Epithelial cell of proximal tubule (primary cell): ENCODE measurements around the gene ANGPTL1. TPM values are rescaled to one million over a fixed set of nuclear protein-coding genes. Genes with fewer than 3 reads are reported as not detected.

Source experiments
- DNase-seq: peaks from one replicate; pipeline ENCODE4 v3.0.0-alpha.2; 2011; ENCODE audit warnings: low read depth
- H3K4me3 ChIP-seq: 2 replicates; pipeline ENCODE4 v1.5.1; 2011; ENCODE audit warnings: low read depth, mild to moderate bottlenecking, low read length
- total RNA-seq: library from RNA; depleted of rRNA; stranded (reverse); fragments of >200 nt; gene quantifications from 2 replicates; pipeline ENCODE4 v1.2.3, GENCODE V29; 2015
- TF ChIP-seq, protein P1 (sequence below): conservative IDR thresholded peaks from 2 replicates; pipeline ENCODE4 v1.5.1; 2012; ENCODE audit warnings: low read depth, mild to moderate bottlenecking, low read length

The ANGPTL1 gene
- total RNA-seq, 1 donor from 2014 or later: not detected

DNA sequence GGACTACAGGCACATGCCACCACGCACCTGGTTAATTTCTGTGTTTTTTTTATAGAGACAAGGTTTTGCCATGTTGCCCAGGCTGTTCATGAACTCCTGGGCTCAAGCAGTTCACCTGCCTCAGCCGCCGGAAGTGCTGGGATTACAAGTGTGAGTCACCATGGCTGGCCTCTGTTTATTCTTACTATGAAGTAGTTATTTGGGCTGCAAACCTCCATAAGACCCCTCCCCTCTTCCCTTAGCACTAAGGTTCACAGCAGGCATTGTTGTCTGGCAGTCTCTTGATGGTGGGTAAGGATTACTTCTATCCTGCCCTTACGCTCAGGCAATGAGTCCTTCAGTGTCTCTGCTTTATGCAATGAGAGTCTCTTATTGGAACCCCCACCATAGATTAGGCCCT lies 51.8 kb downstream of the ANGPTL1 start:
- H3K4me3 ChIP-seq: no peak overlapping the region
- TF ChIP-seq, protein P1, sequence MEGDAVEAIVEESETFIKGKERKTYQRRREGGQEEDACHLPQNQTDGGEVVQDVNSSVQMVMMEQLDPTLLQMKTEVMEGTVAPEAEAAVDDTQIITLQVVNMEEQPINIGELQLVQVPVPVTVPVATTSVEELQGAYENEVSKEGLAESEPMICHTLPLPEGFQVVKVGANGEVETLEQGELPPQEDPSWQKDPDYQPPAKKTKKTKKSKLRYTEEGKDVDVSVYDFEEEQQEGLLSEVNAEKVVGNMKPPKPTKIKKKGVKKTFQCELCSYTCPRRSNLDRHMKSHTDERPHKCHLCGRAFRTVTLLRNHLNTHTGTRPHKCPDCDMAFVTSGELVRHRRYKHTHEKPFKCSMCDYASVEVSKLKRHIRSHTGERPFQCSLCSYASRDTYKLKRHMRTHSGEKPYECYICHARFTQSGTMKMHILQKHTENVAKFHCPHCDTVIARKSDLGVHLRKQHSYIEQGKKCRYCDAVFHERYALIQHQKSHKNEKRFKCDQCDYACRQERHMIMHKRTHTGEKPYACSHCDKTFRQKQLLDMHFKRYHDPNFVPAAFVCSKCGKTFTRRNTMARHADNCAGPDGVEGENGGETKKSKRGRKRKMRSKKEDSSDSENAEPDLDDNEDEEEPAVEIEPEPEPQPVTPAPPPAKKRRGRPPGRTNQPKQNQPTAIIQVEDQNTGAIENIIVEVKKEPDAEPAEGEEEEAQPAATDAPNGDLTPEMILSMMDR: no peak
- no peak for DNase-seq

DNA sequence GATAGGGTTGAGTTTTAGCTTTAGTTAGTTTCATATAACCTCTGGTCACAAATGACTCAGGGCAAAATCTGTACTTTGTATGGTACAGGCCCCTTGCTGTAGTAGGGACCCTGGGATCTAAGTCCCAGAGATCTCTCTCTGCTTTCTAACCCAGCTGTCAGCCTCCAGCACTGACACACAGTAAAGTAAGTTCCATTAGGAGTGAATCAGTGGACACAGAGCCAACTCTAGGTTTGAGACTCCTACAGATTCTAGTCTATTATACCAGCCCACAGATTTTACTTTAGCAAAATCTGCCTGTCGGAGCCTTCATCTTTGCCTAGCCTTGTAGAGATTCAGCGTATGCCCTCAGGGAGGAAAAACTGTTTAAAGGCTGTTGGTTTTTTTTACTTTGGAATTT lies 52.5 kb downstream of the ANGPTL1 start:
- no peak for DNase-seq
- TF ChIP-seq, protein P1: no peak
- no peak overlapping the region for H3K4me3 ChIP-seq

DNA sequence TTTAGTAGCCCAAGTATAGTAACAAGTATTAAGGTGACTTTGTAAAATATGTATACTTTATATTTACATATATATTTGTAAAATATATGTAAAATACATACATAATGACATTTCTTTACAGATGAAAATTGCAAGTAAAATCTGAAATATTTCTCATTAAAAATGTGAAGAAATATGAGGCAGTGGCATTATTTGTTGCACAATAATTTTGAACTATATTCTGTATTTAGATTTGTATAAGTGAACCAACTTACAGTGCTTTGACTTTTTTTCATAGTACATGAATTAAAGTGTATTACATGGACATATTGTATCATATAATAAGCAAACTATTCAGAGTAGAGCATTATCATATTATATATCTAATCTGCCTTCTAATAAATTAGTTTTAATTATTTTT lies 60.3 kb downstream of the ANGPTL1 start:
- no peak for DNase-seq
- no peak overlapping the region for H3K4me3 ChIP-seq
- TF ChIP-seq, protein P1: no peak

DNA sequence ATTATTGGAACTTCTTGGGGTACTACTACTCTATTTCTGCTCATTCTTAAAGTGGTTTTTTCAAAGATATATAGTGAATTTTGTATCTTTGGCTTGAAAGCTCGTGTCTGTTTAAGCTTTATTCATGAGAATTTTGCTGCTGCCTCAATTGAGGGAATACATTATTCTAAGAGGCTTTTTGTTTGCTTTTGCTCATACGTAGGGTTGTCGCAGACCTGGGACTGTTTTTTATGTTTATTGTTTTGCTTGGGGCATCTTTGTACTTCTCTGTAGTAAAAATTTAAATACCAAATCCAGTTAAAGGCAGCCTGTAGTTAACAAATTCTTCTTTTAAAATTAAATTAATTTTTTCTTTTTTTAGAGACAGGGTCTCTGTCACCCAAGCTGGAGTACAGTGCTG lies 62.3 kb downstream of the ANGPTL1 start:
- no peak for DNase-seq
- TF ChIP-seq, protein P1: no peak
- no peak overlapping the region for H3K4me3 ChIP-seq

DNA sequence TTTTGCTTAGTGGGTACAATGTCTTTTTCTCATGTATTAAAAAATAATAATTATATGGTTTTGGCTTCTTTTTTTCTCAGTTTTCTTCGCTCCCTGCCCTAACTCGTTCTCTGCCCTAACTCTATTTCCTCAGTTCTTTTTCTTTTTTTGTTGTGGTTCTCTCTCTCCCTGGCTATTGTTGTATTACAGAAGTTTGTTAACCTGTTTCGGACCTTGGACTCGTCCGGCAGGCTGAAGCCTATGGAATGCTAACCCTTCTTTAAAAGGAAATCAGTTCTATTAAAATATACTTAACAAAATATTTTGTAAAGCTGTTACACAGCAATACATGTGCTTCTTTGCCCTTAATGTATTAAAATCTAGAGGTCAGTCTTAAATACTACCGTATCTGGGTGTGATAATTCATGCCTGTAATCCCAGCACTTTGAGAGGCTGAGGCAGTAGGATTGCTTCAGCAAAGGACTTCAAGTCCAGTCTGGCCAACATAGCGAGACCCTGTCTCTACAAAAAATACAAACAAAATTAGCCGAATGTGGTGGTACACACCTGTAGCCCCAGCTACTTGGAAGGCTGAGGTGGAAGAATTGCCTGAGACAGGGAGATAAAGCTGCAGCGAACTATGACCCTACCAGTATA lies 64.1 kb downstream of the ANGPTL1 start:
- TF ChIP-seq, protein P1: no peak
- DNase-seq: no peak

DNA sequence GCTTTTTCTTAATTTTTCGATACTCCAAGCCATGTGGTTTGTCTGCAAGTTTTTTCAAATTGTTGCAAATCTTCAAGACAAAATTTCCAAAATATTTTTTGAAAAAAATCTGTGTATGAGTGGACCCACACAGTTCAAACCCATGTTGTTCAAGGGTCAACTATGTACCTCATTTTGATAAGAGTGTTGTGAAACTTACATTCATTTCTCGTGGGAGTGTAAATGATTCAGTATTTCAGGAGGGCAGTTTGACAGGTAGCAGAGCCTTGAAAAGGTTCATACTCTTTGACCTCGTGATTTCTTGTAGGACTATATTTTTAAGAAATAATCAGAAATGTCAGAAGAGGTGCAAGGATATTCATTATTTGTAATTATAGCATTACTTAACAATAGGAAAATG lies 68.0 kb downstream of the ANGPTL1 start:
- DNase-seq: no peak
- TF ChIP-seq, protein P1: no peak

More for the DNA sequence above, 64.1 kb downstream of the ANGPTL1 start:
- H3K4me3 ChIP-seq: no peak overlapping the region

More for the DNA sequence above, 68.0 kb downstream of the ANGPTL1 start:
- no peak overlapping the region for H3K4me3 ChIP-seq

Other genes with a start within 250 kb of the ANGPTL1 start
- 14.5 and 15.0 TPM in 2 replicates for gene RALGPS2, start 145.8 kb downstream of the ANGPTL1 start, total RNA-seq
- gene FAM20B, start 154.8 kb upstream of the ANGPTL1 start, total RNA-seq: 18.0 and 23.4 TPM in 2 replicates
- 57.9 and 83.1 TPM in 2 replicates for gene TOR3A, start 211.0 kb upstream of the ANGPTL1 start, total RNA-seq